ENCODE measurements around the gene DHRS2. TPM values are rescaled to one million over a fixed set of nuclear protein-coding genes. Genes with fewer than 3 reads are reported as not detected.

The DHRS2 gene
- total and polyA plus RNA-seq, 2 of the 13 experiments (the other 11 are each of a cell fraction or from before 2014, with no cell fraction given), result 1,621 to 3,021 TPM

GRCh38 chr14:23640524-23641141, 4.5 kb downstream of the DHRS2 start (continued):
- TF ChIP-seq ZMYM3 (CRISPR knock-in tag; IDR thresholded peaks at IDR 0.05) (peak; percentile 8; the same call in 1 of the 2 replicates), POGZ (CRISPR knock-in tag; IDR thresholded peaks at IDR 0.05) (no peak), TAF15 (IDR thresholded peaks at IDR 0.05; ENCODE audit: low read depth, low read length, poor library complexity, severe bottlenecking) (no peak), ZNF660 (CRISPR knock-in tag; IDR thresholded peaks at IDR 0.05; ENCODE audit: borderline replicate concordance, low read depth) (no peak), ETV5 (CRISPR knock-in tag; IDR thresholded peaks at IDR 0.05; ENCODE audit: borderline replicate concordance) (no peak; the same call in 1 of the 2 replicates), CCAR2 (optimal IDR thresholded peaks at IDR 0.05; ENCODE audit: low read depth, low read length) (no peak), ZNF720 (CRISPR knock-in tag; IDR thresholded peaks at IDR 0.05) (no peak), PCBP2 (optimal IDR thresholded peaks at IDR 0.05; ENCODE audit: low read depth, low read length, poor library complexity, severe bottlenecking) (no peak), ZNF10 (CRISPR knock-in tag; IDR thresholded peaks at IDR 0.05; ENCODE audit: borderline replicate concordance, low read depth) (no peak), NCOA1 (CRISPR knock-in tag; IDR thresholded peaks at IDR 0.05) (no peak), NPAS2 (CRISPR knock-in tag; IDR thresholded peaks at IDR 0.05; ENCODE audit: borderline replicate concordance) (no peak)
- TF ChIP-seq, protein P1, sequence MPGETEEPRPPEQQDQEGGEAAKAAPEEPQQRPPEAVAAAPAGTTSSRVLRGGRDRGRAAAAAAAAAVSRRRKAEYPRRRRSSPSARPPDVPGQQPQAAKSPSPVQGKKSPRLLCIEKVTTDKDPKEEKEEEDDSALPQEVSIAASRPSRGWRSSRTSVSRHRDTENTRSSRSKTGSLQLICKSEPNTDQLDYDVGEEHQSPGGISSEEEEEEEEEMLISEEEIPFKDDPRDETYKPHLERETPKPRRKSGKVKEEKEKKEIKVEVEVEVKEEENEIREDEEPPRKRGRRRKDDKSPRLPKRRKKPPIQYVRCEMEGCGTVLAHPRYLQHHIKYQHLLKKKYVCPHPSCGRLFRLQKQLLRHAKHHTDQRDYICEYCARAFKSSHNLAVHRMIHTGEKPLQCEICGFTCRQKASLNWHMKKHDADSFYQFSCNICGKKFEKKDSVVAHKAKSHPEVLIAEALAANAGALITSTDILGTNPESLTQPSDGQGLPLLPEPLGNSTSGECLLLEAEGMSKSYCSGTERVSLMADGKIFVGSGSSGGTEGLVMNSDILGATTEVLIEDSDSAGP (CRISPR knock-in tag; IDR thresholded peaks at IDR 0.05; ENCODE audit: borderline replicate concordance), result no peak
- TF ChIP-seq, protein P2, sequence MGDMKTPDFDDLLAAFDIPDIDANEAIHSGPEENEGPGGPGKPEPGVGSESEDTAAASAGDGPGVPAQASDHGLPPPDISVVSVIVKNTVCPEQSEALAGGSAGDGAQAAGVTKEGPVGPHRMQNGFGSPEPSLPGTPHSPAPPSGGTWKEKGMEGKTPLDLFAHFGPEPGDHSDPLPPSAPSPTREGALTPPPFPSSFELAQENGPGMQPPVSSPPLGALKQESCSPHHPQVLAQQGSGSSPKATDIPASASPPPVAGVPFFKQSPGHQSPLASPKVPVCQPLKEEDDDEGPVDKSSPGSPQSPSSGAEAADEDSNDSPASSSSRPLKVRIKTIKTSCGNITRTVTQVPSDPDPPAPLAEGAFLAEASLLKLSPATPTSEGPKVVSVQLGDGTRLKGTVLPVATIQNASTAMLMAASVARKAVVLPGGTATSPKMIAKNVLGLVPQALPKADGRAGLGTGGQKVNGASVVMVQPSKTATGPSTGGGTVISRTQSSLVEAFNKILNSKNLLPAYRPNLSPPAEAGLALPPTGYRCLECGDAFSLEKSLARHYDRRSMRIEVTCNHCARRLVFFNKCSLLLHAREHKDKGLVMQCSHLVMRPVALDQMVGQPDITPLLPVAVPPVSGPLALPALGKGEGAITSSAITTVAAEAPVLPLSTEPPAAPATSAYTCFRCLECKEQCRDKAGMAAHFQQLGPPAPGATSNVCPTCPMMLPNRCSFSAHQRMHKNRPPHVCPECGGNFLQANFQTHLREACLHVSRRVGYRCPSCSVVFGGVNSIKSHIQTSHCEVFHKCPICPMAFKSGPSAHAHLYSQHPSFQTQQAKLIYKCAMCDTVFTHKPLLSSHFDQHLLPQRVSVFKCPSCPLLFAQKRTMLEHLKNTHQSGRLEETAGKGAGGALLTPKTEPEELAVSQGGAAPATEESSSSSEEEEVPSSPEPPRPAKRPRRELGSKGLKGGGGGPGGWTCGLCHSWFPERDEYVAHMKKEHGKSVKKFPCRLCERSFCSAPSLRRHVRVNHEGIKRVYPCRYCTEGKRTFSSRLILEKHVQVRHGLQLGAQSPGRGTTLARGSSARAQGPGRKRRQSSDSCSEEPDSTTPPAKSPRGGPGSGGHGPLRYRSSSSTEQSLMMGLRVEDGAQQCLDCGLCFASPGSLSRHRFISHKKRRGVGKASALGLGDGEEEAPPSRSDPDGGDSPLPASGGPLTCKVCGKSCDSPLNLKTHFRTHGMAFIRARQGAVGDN (CRISPR knock-in tag; IDR thresholded peaks at IDR 0.05), result no peak
- TF ChIP-seq, protein P3, sequence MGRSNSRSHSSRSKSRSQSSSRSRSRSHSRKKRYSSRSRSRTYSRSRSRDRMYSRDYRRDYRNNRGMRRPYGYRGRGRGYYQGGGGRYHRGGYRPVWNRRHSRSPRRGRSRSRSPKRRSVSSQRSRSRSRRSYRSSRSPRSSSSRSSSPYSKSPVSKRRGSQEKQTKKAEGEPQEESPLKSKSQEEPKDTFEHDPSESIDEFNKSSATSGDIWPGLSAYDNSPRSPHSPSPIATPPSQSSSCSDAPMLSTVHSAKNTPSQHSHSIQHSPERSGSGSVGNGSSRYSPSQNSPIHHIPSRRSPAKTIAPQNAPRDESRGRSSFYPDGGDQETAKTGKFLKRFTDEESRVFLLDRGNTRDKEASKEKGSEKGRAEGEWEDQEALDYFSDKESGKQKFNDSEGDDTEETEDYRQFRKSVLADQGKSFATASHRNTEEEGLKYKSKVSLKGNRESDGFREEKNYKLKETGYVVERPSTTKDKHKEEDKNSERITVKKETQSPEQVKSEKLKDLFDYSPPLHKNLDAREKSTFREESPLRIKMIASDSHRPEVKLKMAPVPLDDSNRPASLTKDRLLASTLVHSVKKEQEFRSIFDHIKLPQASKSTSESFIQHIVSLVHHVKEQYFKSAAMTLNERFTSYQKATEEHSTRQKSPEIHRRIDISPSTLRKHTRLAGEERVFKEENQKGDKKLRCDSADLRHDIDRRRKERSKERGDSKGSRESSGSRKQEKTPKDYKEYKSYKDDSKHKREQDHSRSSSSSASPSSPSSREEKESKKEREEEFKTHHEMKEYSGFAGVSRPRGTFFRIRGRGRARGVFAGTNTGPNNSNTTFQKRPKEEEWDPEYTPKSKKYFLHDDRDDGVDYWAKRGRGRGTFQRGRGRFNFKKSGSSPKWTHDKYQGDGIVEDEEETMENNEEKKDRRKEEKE (IDR thresholded peaks at IDR 0.05), result no peak
- TF ChIP-seq, protein P4, sequence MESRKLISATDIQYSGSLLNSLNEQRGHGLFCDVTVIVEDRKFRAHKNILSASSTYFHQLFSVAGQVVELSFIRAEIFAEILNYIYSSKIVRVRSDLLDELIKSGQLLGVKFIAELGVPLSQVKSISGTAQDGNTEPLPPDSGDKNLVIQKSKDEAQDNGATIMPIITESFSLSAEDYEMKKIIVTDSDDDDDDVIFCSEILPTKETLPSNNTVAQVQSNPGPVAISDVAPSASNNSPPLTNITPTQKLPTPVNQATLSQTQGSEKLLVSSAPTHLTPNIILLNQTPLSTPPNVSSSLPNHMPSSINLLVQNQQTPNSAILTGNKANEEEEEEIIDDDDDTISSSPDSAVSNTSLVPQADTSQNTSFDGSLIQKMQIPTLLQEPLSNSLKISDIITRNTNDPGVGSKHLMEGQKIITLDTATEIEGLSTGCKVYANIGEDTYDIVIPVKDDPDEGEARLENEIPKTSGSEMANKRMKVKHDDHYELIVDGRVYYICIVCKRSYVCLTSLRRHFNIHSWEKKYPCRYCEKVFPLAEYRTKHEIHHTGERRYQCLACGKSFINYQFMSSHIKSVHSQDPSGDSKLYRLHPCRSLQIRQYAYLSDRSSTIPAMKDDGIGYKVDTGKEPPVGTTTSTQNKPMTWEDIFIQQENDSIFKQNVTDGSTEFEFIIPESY (CRISPR knock-in tag; IDR thresholded peaks at IDR 0.05), result no peak

Data from HepG2 (cell line).